Stimulated activated CD4-positive, alpha-beta T cell treated with anti-CD3 and anti-CD28 coated beads, TNF-alpha, amount 100 ng/mL, for 1 hour (primary cell): ENCODE measurements around the gene GNG12.
"Not testable (repeated sequence)": the region's sequence is repeated elsewhere in the genome, so short reads cannot be mapped to it uniquely, and the experiment has no call there.

ENCODE experiments used
- DNase-seq, 3 donors: peaks; one replicate each; pipeline ENCODE4 v3.0.0-alpha.2; 2020; ENCODE audit warnings: low read depth in 3 of 3, low spot score in 1 of 3

The GNG12 gene

GRCh38 chr1:67685558-67686266 lies 147.6 kb downstream of the GNG12 start:
- peak in 2 of 3 donors; percentile 22 to 52 for DNase-seq

GRCh38 chr1:67685067-67685557 lies 148.2 kb downstream of the GNG12 start, which contains the start of gene GADD45A:
Gene GADD45A (plus strand): TSS chr1:67685201. CDS start chr1:67685495, 294 bp downstream.
- peak; percentile 79 to 82 (median 79) for DNase-seq

- DNase-seq, result no peak
Observed at GRCh38 chr1:67684526-67685066, 148.7 kb downstream of the GNG12 start.

- peak in 1 of 3 donors; percentile 23 for DNase-seq
Observed at GRCh38 chr1:67683766-67684525, 149.3 kb downstream of the GNG12 start.

GRCh38 chr1:67683316-67683715 lies 150.0 kb downstream of the GNG12 start:
- no peak for DNase-seq

GRCh38 chr1:67682659-67683197 lies 150.5 kb downstream of the GNG12 start:
- no peak for DNase-seq

GRCh38 chr1:67680486-67680885 lies 152.8 kb downstream of the GNG12 start:
- DNase-seq, result no peak

- DNase-seq, result no peak
Observed at GRCh38 chr1:67679691-67680090, 153.6 kb downstream of the GNG12 start.

GRCh38 chr1:67677930-67678329 lies 155.3 kb downstream of the GNG12 start:
- DNase-seq, result no peak

GRCh38 chr1:67677408-67677807 lies 155.9 kb downstream of the GNG12 start:
- no peak for DNase-seq

GRCh38 chr1:67676946-67677345 lies 156.3 kb downstream of the GNG12 start:
- DNase-seq, result no peak

GRCh38 chr1:67676287-67676686 lies 157.0 kb downstream of the GNG12 start:
- DNase-seq, result no peak

- DNase-seq, result no peak
Observed at GRCh38 chr1:67675800-67676199, 157.5 kb downstream of the GNG12 start.

GRCh38 chr1:67674260-67675011 lies 158.8 kb downstream of the GNG12 start:
- DNase-seq, result peak in 1 of 3 donors; percentile 0

- DNase-seq, result no peak
Observed at GRCh38 chr1:67673468-67674201, 159.6 kb downstream of the GNG12 start.

- no peak for DNase-seq
Observed at GRCh38 chr1:67672260-67672803, 160.9 kb downstream of the GNG12 start.

GRCh38 chr1:67668660-67669059 lies 164.6 kb downstream of the GNG12 start:
- DNase-seq, result no peak

- no peak for DNase-seq
Observed at GRCh38 chr1:67666636-67667035, 166.6 kb downstream of the GNG12 start.

GRCh38 chr1:67665307-67665706 lies 168.0 kb downstream of the GNG12 start:
- DNase-seq, result not testable (repeated sequence)

- DNase-seq, result no peak
Observed at GRCh38 chr1:67664048-67664447, 169.2 kb downstream of the GNG12 start.
